GM12878 (cell line): ENCODE data around the gene MAN1A1. TPM values are rescaled to one million over a fixed set of nuclear protein-coding genes. Genes with fewer than 3 reads are reported as not detected.

Source experiments
- ATAC-seq: fragments of 200-7000 bp; cut with Tn5 transposase; 3 replicates; pipeline ENCODE4 v1.9.1; 2020; ENCODE audit warnings: mild to moderate bottlenecking, moderate library complexity
- BruUV-seq: library from RNA; stranded (reverse); fragments of 400-500 nt; replicated peaks from 2 replicates; lab custom pipeline; 2021; lab: Mats Ljungman, UMichigan
- CTCF ChIA-PET: fragments of 300-600 bp; sonication (Branson Sonifier 250); formaldehyde crosslinking; extraction: SDS; loops from one replicate; lab custom pipeline; 2021; ENCODE audit warnings: inconsistent platforms; lab: Yijun Ruan, JAX
- POLR2A ChIA-PET: fragments of 350-600 bp; formaldehyde crosslinking; extraction: SDS; loops from one replicate; lab custom pipeline; 2021; ENCODE audit warnings: inconsistent platforms; lab: Charles Lee
- RAD21 ChIA-PET: fragments of 300-600 bp; sonication (Branson Sonifier 250); formaldehyde crosslinking; loops from one replicate; lab custom pipeline; 2023; ENCODE audit warnings: antibody characterized with exemption; ENCODE audit not compliant: unreplicated experiment; lab: Charles Lee
- SMC1A ChIA-PET: fragments of 300-600 bp; sonication (Branson Sonifier 250); formaldehyde crosslinking; loops from one replicate; lab custom pipeline; 2023; ENCODE audit not compliant: unreplicated experiment, uncharacterized antibody; lab: Charles Lee
- DNase-seq: peaks from one replicate; pipeline ENCODE4 v3.0.0-alpha.2; 2011; ENCODE audit warnings: low read depth, low spot score
- FAIRE-seq: peaks from 3 replicates; lab custom pipeline; 2011; peaks lifted over from hg19 to GRCh38; lab: Jason Lieb, UNC
- H2AFZ ChIP-seq: 2 replicates; pipeline ENCODE4 v1.6.0; 2011; ENCODE audit warnings: low read depth, low read length, control low read depth; ENCODE audit not compliant: control insufficient read depth
- H3K27ac ChIP-seq: 2 replicates; pipeline ENCODE4 v1.5.1; 2011; ENCODE audit warnings: control low read depth; ENCODE audit not compliant: control insufficient read depth, insufficient read depth
- H3K27me3 ChIP-seq, 2 experiments: replicated peaks in 1 of 2; 2 replicates each; pipeline versions ENCODE4 v1.6.0 to v1.6.1; 2011; ENCODE audit warnings: low read length in 1 of 2; ENCODE audit not compliant: control insufficient read depth in 2 of 2, insufficient read depth in 2 of 2
- H3K36me3 ChIP-seq, 2 experiments: 2 replicates each; pipeline ENCODE4 v1.5.1; 2011; ENCODE audit warnings: low read length in 1 of 2; ENCODE audit not compliant: control insufficient read depth in 2 of 2, insufficient read depth in 2 of 2
- H3K4me1 ChIP-seq: 2 replicates; pipeline ENCODE4 v1.6.1; 2011; ENCODE audit warnings: mild to moderate bottlenecking, low read length, moderate library complexity, mixed read lengths; ENCODE audit not compliant: control insufficient read depth, insufficient read depth
- H3K4me2 ChIP-seq: 2 replicates; pipeline ENCODE4 v1.6.0; 2011; ENCODE audit warnings: control low read depth; ENCODE audit not compliant: control insufficient read depth, insufficient read depth
- H3K4me3 ChIP-seq: fragments of 200-600 bp; sonication (generic); 2 replicates; pipeline ENCODE4 v1.5.1; 2016
- H3K79me2 ChIP-seq: 2 replicates; pipeline ENCODE4 v1.6.0; 2011; ENCODE audit warnings: low read length; ENCODE audit not compliant: control insufficient read depth, insufficient read depth
- H3K9ac ChIP-seq: 2 replicates; pipeline ENCODE4 v1.8.0; 2011; ENCODE audit warnings: low read length, control low read depth, mixed read lengths; ENCODE audit not compliant: control insufficient read depth, insufficient read depth
- H3K9me3 ChIP-seq: replicated peaks from 3 replicates; pipeline ENCODE4 v1.5.1; 2011; ENCODE audit warnings: mild to moderate bottlenecking, low read length; ENCODE audit not compliant: control insufficient read depth, insufficient read depth
- H4K20me1 ChIP-seq: 2 replicates; pipeline ENCODE4 v1.6.0; 2011; ENCODE audit not compliant: control insufficient read depth, insufficient read depth
- ATF2 ChIP-seq: IDR thresholded peaks from 2 replicates; pipeline ENCODE4 v1.6.1; 2012; ENCODE audit warnings: low read length, inconsistent platforms
- CBX3 ChIP-seq: fragments of 200-600 bp; sonication (generic); IDR thresholded peaks from 2 replicates; pipeline ENCODE4 v1.6.1; 2016; ENCODE audit warnings: low read depth, borderline replicate concordance
- CBX5 ChIP-seq: sonication (generic); IDR thresholded peaks from 2 replicates; pipeline ENCODE4 v1.6.1; 2016; ENCODE audit warnings: low read depth, moderate library complexity, mild to moderate bottlenecking, inconsistent platforms
- IRF4 ChIP-seq: IDR thresholded peaks from 2 replicates; pipeline ENCODE4 v1.6.1; 2011; ENCODE audit warnings: low read depth, low read length
- KAT2A ChIP-seq: conservative IDR thresholded peaks from 2 replicates; pipeline ENCODE4 v1.6.1; 2011; ENCODE audit warnings: low read depth, low read length; ENCODE audit not compliant: control insufficient read depth
- LARP7 ChIP-seq: fragments of 450-650 bp; IDR thresholded peaks from 2 replicates; pipeline ENCODE4 v1.6.1; 2017; ENCODE audit warnings: mild to moderate bottlenecking
- MEF2B ChIP-seq: fragments of 450-650 bp; IDR thresholded peaks from 2 replicates; pipeline ENCODE4 v1.6.1; 2018; ENCODE audit warnings: mild to moderate bottlenecking, moderate library complexity; ENCODE audit not compliant: partially characterized antibody, poor library complexity, severe bottlenecking
- PML ChIP-seq: IDR thresholded peaks from 2 replicates; pipeline ENCODE4 v1.6.1; 2012; ENCODE audit warnings: low read length, inconsistent platforms
- RAD51 ChIP-seq: fragments of 450-650 bp; IDR thresholded peaks from 2 replicates; pipeline ENCODE4 v1.6.1; 2016; ENCODE audit warnings: moderate library complexity, mild to moderate bottlenecking, inconsistent platforms
- RB1 ChIP-seq: fragments of 450-650 bp; formaldehyde crosslinking; IDR thresholded peaks from 2 replicates; pipeline ENCODE4 v1.6.1; 2017; ENCODE audit warnings: mild to moderate bottlenecking, borderline replicate concordance
- SMARCA5 ChIP-seq: fragments of 450-650 bp; IDR thresholded peaks from 2 replicates; pipeline ENCODE4 v1.6.1; 2017; ENCODE audit warnings: mild to moderate bottlenecking
- SP1 ChIP-seq: IDR thresholded peaks from one replicate; pipeline ENCODE4 v1.6.1; 2011; ENCODE audit warnings: low read depth, low read length
- SPI1 ChIP-seq: IDR thresholded peaks from 2 replicates; pipeline ENCODE4 v1.6.1; 2011; ENCODE audit warnings: low read depth, mild to moderate bottlenecking, low read length, moderate library complexity, borderline replicate concordance; ENCODE audit not compliant: insufficient read depth
- ZBTB4 ChIP-seq: fragments of 450-650 bp; formaldehyde crosslinking; IDR thresholded peaks from 2 replicates; pipeline ENCODE4 v1.4.0; 2022; ENCODE audit warnings: mild to moderate bottlenecking, moderate library complexity
- ZBTB40 ChIP-seq: fragments of 450-650 bp; IDR thresholded peaks from 2 replicates; pipeline ENCODE4 v1.6.1; 2016; ENCODE audit warnings: mild to moderate bottlenecking, moderate library complexity, borderline replicate concordance
- ZNF24 ChIP-seq: fragments of 450-650 bp; IDR thresholded peaks from 2 replicates; pipeline ENCODE4 v1.6.1; 2017; ENCODE audit warnings: antibody characterized with exemption, mild to moderate bottlenecking
- WGBS: methylation state at CpG from one replicate; pipeline ENCODE4 v1.1.6; 2016; ENCODE audit warnings: low lambda C conversion rate; ENCODE audit not compliant: insufficient replicate concordance, insufficient coverage; ENCODE audit errors: missing lambda C conversion rate; 5-methylcytosine and 5-hydroxymethylcytosine counted together
- in situ Hi-C: fragments of 300-500 bp; cut with MboI; formaldehyde crosslinking; loops from 9 replicates; pipeline ENCODE4 v1.14.3; 2018; ENCODE audit warnings: mixed read lengths
- intact Hi-C: fragments of 100-400 bp; cut with micrococcal nuclease; formaldehyde crosslinking; loops from one replicate; pipeline ENCODE4 v1.14.2; 2022; ENCODE audit not compliant: unreplicated experiment
- polyA plus RNA-seq, 11 experiments: library from polyadenylated mRNA; depleted of rRNA in 4 of 11; unstranded in 6 of 11; stranded (reverse) in 5 of 11; fragments of >200 nt; fragmentation: Nextera tagmentation in 4 of 11; fragmentation: Illumina TruSeq in 1 of 11; extraction: Ambion mirVana in 4 of 11; extraction: Trizol in 1 of 11; gene quantifications; 1 replicate in 1 of 11; 2 replicates in 10 of 11; pipeline versions ENCODE4 v1.2.1 to v1.2.3, GENCODE V29; 2011 to 2016; ENCODE audit warnings: inconsistent platforms in 2 of 11, missing spikeins in 2 of 11, low read depth in 1 of 11
- total RNA-seq, 4 experiments: library from RNA; depleted of rRNA in 3 of 4; stranded (reverse); fragments of >200 nt in 3 of 4; fragmentation: Illumina TruSeq in 1 of 4; extraction: Trizol in 1 of 4; gene quantifications; 2 replicates each; pipeline versions ENCODE4 v1.2.1 to v1.2.3, GENCODE V29; 2013 to 2021

MAN1A1 gene
- total and polyA plus RNA-seq, 10 of the 15 experiments (the other 5 are each of a cell fraction or from before 2014, with no cell fraction given), result 5.4 to 28.1 (median 19.5) TPM

GRCh38 chr6:119218548-119218947 lies 131.0 kb downstream of the MAN1A1 start:
- no peak for TF ChIP-seq RAD51
- TF ChIP-seq PML, result no peak
- no peak for TF ChIP-seq MEF2B
- no peak for TF ChIP-seq CBX5
- no peak for TF ChIP-seq SPI1
- TF ChIP-seq ZNF24, result no peak
- TF ChIP-seq CBX3, result no peak
- TF ChIP-seq ZBTB4, result no peak
- TF ChIP-seq SP1, result no peak
- TF ChIP-seq KAT2A, result no peak
- no peak for TF ChIP-seq ZBTB40
- no peak for TF ChIP-seq RB1
- no peak for TF ChIP-seq IRF4
- TF ChIP-seq ATF2, result no peak
- no peak for TF ChIP-seq SMARCA5
- no peak for TF ChIP-seq LARP7
- Histone ChIP-seq H3K9ac (no peak overlapping the region), H4K20me1 (no peaks in the 10 kb centered on the region), H3K79me2 (no peaks in the 10 kb centered on the region), H3K27me3 (no peaks in the 10 kb centered on the region), H3K4me1 (no peaks in the 10 kb centered on the region), H3K9me3 (no peaks in the 10 kb centered on the region), H3K36me3 (peaks cover 0 to 2% of the 10 kb centered on the region in 2 experiments; a peak in 2 of 4 replicates), H3K4me3 (no peak overlapping the region), H3K27ac (no peak overlapping the region), H2AFZ (no peak overlapping the region), H3K4me2 (no peak overlapping the region)
- ChIA-PET RAD21 (interaction anchor here (1.1 to 2.0 kb wide), 6 partner anchors 9 to 129 kb away, joined by 3 to 10 read pairs (median 4); no protein-coding TSS in a partner anchor), POLR2A (interaction anchor here (1.4 kb wide), 1 partner anchor 109 kb away, joined by 7 read pairs; no protein-coding TSS in a partner anchor), CTCF (interaction anchor here (0.6 to 1.4 kb wide), 4 partner anchors 11 to 116 kb away, joined by 3 to 4 read pairs (median 3); no protein-coding TSS in a partner anchor), SMC1A (interaction anchor here (0.6 to 3.2 kb wide), 19 partner anchors 10 to 221 kb away, joined by 3 to 34 read pairs (median 4); no protein-coding TSS in a partner anchor)
- FAIRE-seq (no peak), ATAC-seq (no peak), DNase-seq (no peak)
- no TSS peak for BruUV-seq
- intact Hi-C loops (no loop called here), in situ Hi-C loops (no loop called here)
- WGBS, result 98% methylated on average over 4 of the region's 4 CpGs
